ENCODE results near the gene NME4.
A peak's percentile ranks its signal among the peaks of the same experiment; 100 is the strongest.
"Not testable (repeated sequence)": the region's sequence is repeated elsewhere in the genome, so short reads cannot be mapped to it uniquely, and the experiment has no call there.

NME4 gene
- total RNA-seq: 9.4 reads per million, percentile 30 among the genes with 10 or more reads in this experiment

- DNase-seq: no peak
Measured at GRCh38 chr16:397135-397661, at the start of gene NME4. Gene NME4 (plus strand): TSS chr16:397199. CDS start chr16:397223, 24 bp downstream.

- DNase-seq: no peak
Measured at GRCh38 chr16:347203-347602, 49.8 kb upstream of the NME4 start.

GRCh38 chr16:348495-348894, 48.5 kb upstream of the NME4 start:
- not testable (repeated sequence) for DNase-seq

GRCh38 chr16:349211-349610, 47.8 kb upstream of the NME4 start:
- no peak for DNase-seq

GRCh38 chr16:350203-350602, 46.8 kb upstream of the NME4 start:
- no peak for DNase-seq

GRCh38 chr16:351804-352520, 45.0 kb upstream of the NME4 start:
- peak; percentile 34 for DNase-seq

- DNase-seq: peak; percentile 100
Measured at GRCh38 chr16:352547-353403, 44.2 kb upstream of the NME4 start, which contains the start of gene AXIN1. Gene AXIN1 (minus strand): TSS chr16:352723. CDS start chr16:347025, 5,698 bp downstream.

GRCh38 chr16:353404-354290, 43.4 kb upstream of the NME4 start:
- DNase-seq: no peak

- DNase-seq: no peak
Measured at GRCh38 chr16:354291-354881, 42.6 kb upstream of the NME4 start.

- DNase-seq: no peak
Measured at GRCh38 chr16:354971-355461, 42.0 kb upstream of the NME4 start.

- DNase-seq: no peak
Measured at GRCh38 chr16:356741-357140, 40.3 kb upstream of the NME4 start.

GRCh38 chr16:359067-359763, 37.8 kb upstream of the NME4 start:
- DNase-seq: no peak

GRCh38 chr16:359871-360697, 36.9 kb upstream of the NME4 start:
- DNase-seq: no peak

- no peak for DNase-seq
Measured at GRCh38 chr16:360698-361336, 36.2 kb upstream of the NME4 start.

- no peak for DNase-seq
Measured at GRCh38 chr16:361341-361871, 35.6 kb upstream of the NME4 start.

GRCh38 chr16:361872-362701, 34.9 kb upstream of the NME4 start:
- peak; percentile 62 for DNase-seq

- not testable (repeated sequence) for DNase-seq
Measured at GRCh38 chr16:362702-362999, 34.3 kb upstream of the NME4 start.

GRCh38 chr16:363110-363765, 33.8 kb upstream of the NME4 start:
- no peak for DNase-seq
